WI38 (cell line): Measurements from ENCODE around the gene DELE1.

ENCODE experiments used
- H3K4me3 ChIP-seq: 2 replicates; pipeline ENCODE4 v1.5.1; 2011; ENCODE audit warnings: low read depth, mild to moderate bottlenecking, control low read depth, low read length
- CTCF ChIP-seq: IDR thresholded peaks from 2 replicates; pipeline ENCODE4 v1.5.1; 2012; ENCODE audit warnings: low read depth, mild to moderate bottlenecking, control low read depth, low read length

DELE1 gene

GRCh38 chr5:141877356-141878185 lies 46.1 kb upstream of the DELE1 start:
- TF ChIP-seq CTCF: no peak
- H3K4me3 ChIP-seq: peak overlapping the region; percentile 50

GRCh38 chr5:141878186-141878710 lies 45.4 kb upstream of the DELE1 start, which contains the start of gene PCDH1:
TSS of gene PCDH1 (minus strand) at chr5:141878410. CDS start at chr5:141878262, 148 bp downstream.
- H3K4me3 ChIP-seq: peak within 1 kb of the TSS; percentile 50
- no peak for TF ChIP-seq CTCF

GRCh38 chr5:141878711-141879425 lies 44.8 kb upstream of the DELE1 start:
- peak overlapping the region; percentile 48 for H3K4me3 ChIP-seq
- TF ChIP-seq CTCF: peak; percentile 97

GRCh38 chr5:141879426-141879759 lies 44.3 kb upstream of the DELE1 start:
- H3K4me3 ChIP-seq: no peak overlapping the region
- TF ChIP-seq CTCF: no peak

- TF ChIP-seq CTCF: no peak
- no peak overlapping the region for H3K4me3 ChIP-seq
Observed at GRCh38 chr5:141879941-141880738, 43.5 kb upstream of the DELE1 start.

- no peak overlapping the region for H3K4me3 ChIP-seq
- no peak for TF ChIP-seq CTCF
Observed at GRCh38 chr5:141880961-141881801, 42.5 kb upstream of the DELE1 start.
